NCI-H2107 treated with DMSO at 0.1 percent for 48 hours (cell line): ENCODE measurements around the gene NR1D1.

Source experiments
- DNase-seq: peaks from one replicate; lab custom pipeline; 2025; ENCODE audit not compliant: unreplicated experiment; lab: John Stamatoyannopoulos, UW

NR1D1 gene

DNA sequence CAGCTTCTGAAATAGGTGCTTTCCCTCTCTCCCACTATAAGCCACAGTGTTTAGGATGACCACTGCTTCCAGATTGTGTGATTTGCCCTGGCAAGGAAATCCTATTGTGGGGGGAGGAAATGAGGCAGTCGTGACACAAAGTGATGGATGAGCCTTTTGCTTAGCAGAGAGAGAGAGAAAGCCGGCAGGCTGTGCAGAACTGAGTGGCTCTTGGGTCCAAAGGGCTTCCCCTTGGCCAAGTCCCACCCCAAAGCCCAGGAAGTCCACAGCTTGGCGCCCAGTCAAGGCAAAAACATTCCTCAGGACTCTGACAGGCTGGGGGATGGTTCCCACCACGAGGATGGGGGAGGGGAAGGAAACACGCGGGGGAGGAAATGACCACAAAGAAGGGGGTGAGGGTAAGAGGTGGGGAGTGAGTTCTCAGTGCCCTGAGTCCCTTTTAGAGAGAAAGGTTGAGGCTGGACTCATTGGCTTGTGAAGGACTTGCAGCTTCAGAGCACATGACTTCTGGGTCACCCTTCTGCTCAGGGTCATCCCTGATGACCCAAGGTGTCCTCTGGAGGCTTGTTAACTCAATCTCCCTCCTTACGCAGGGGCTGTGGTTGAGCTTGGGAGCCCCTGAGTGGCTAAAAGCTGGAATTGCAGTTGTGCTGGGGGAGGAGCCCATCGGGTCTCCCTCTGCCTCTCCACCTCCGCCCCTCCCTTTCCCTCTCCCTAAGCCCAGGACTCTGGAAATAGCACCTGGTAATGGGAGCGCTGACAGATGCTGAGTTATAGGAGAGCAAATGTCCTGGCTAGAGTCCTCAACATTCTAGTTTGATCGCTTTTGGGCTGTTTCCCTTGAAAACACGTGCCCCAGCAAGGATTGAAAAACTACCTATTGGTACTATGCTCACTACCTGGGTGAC is 11.1 kb upstream of the NR1D1 start:
- DNase-seq, result peak; percentile 87

DNA sequence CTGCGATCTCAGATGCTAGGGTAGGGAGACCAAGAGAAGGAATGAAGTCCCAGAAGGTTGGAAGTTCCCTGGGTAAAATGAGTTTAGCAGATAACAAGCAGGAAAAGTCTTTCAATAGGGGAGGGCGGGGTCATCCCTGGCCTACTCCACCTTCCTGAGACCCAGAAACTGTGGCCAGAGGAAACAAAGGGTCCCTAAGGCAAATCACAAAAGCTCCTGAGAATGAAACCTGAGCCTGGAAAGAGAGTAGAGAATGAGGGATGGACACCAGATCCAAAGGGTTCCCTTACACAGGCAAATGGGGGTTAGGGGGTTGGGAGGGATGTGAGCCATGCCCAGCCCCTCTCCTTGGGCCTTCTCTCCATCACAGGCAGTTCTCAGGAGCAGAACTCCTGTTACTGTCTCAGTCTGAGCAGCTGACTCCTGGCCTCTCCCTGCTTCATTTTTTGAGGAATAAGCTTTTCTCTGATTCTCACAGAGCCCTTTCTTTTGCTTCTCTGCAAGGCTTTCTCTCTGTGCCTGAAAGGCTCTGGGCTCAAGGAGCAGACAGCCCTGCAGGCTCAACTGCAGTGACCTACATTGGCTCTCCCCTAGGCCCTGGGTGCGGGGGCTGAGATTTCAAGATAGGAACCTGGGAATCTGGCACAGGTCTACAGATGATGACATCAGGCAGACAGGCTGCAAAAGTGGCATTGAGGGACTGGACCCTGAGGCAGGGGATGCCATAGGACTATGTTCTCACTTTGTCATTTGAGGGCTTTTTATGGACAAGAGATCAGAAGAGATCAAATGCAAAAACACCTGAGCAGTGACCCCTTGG is 9.8 kb upstream of the NR1D1 start:
- no peak for DNase-seq

DNA sequence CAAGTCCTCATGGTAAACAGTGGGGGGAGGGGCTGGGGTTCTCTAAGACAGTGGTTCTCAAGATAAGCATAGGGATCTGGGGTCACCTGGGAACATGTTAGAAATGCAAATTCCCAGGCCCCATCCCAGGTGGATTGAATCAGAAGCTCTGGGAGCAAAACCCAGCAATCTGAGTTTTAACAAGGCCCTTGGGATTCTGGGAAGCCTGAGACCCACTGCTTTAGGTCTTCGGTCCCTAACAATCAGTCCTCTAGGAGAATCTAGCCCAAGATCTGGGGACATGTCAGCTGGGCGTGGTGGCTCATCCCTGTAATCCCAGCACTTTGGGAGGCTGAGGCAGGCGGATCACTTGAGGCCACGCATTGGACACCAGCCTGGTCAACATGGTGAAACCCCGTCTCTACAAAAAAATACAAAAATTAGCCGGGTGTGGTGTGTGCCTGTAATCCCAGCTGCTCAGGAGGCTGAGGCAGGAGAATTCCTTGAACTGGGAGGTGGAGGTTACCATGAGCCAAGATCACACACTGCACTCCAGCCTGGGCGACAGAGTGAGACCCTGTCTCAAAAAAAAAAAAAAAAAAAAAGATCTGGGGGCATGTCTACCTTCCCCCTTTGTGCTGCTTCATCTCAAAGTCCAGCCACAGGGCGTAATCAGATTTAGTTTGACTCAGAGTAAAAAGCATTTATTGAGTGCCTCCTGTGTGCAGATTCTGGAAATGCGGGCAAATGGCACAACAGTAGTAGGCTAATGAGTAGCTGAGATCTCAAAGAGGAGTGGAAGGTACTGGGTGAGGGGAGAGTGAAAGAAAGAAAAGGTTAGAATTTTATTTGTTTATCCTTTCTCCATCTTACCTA is 8.8 kb upstream of the NR1D1 start:
- DNase-seq, result no peak

DNA sequence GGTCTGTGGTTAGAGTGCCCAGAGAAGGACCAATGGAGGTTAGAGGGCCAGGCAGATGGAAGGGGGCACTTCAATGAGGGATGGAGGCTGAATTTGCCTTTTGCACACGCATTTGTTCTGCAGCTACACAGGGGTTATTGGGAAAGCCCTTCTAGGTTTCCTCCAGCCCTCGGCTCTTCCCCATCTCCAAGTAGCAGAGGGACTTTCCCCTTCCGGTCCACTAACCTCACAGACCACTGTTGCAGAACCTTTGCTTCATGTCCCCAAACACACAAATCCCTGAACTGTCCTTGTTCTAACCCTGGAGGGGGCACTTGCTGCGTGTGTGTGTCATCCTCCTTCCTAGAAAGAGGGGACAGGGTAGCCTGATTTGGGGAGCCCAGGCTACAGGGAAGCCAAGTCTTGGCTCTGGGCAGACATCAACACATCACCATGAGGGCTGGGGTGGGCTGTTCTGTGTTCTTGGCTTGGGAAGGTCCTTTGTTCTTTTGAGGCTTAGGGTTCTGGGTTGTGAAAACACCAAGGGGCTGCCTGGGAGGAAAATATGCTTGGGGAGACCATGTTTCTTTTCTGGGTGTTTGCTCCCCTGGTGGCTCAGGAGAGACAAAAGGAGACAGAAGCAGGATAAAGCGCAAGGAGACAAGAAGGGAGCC is 7.3 kb upstream of the NR1D1 start:
- DNase-seq, result no peak

DNA sequence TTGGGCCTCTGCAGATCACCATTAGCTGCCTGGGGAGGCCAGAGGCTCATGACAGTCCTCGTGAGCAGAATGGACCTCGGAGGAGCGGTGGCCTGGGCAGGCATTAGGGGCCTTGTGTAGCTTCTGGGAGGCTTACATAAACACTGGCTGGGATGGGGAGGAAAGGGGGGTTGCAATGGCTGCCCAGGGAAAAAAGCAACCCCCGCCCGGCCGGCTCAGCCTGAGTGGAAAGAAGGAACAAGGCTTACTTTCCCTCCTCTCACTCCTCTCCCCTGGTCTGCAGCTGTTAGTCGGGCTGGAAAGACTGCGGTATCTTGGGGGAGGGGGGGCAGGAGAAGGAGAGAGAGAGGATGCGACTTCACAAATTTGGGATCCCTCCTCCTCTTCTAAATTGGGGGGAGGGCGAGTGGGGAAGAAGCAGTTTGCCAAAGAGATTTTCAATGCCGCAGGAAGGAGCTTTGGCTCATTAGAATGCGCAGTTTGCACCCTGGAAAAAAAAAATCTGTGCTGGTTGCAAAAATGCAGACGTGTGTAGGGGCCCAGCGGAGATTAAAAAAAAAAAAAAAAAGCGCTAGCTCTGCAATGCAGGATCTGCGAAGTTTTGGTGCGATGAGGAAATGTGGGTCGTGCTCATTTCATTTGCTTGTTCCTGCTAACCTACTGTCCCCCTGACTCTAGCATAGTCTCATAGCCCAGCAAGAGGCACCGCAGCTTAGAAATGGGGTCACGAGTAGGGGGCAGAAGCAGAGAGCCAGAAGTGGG is 6.6 kb upstream of the NR1D1 start:
- no peak for DNase-seq

DNA sequence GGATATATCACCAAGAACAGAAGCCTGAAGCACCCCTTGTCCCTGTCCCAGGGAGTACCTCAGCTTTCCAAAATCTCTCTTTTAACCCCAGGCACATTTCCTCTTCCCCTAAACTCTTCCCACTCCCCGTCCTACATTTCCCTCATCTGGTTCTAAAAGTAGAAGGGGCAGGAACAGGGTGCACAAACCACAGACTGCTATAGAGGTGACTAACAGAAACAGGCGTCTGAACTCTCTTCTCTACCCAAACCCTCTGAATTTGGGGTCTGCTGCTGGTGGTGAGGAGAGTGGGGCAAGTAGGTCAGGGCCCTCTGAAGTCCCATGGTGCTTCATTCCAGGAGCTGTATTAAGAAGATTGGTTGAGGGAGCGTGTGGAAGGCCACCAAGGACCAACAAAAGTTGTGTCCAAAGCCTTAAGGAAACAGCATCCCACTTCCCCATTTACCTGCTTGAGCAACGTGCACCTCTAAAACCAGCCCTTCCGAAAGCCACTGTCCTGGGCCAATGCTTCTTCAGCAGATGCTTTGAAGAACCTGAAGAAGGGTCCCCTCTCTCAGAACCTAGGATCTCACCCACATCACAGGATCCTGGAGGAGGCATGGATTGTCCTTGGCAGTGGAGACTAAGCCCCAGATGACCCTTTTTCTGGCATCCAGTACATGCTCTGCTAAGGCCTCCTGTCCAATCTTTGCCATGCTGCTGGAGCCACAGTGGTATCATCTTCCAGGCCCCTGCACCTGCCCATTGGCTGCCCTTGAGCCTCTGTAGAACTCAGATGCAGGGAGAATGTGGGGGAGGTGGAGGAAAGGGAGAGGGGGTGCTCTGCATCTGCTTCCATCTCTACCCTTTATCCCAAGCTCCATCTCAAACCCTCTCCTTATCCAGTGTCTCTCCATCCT is 5.7 kb upstream of the NR1D1 start:
- DNase-seq, result no peak

DNA sequence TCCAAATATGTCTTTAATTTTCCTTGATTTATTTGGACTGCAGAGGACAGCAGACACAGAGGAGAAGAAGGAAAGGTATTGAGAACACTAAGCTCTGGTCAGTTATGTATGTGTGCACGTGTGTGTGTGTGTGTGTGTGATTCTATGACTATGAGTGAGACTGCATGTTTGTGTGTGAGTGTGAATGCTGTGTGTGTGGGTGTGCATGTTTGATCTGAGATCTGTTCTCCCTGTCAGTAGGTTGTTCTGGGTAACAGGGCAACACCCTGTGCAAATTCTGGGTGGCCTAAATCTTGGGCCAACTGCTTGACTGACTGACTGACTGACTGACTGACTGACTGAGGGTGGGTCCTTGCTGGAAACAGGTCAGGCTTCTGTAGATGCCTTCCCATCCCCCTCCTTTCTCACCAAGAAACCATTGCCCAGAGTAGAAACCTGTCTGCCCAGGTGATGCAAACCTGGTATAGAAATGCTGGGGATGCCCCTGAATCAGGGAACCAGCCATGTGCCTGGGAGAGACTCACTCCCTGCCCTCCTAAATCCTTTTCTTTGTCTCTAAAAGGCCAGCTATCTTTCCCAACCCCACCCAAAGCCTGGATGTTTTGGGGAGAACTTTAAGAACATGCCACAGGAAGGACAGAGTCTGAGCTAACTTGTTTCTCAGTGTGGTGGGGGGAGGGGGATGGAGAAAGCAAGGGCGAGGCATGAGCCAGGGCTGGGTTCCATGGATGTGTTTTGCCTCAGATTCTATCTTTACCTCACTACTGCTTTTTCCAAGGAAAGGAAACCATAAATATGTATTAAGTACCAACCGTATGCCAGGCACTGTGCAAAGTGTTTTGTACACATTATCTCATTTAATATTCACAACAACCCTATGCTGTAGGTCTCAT is 4.5 kb upstream of the NR1D1 start:
- DNase-seq, result no peak

DNA sequence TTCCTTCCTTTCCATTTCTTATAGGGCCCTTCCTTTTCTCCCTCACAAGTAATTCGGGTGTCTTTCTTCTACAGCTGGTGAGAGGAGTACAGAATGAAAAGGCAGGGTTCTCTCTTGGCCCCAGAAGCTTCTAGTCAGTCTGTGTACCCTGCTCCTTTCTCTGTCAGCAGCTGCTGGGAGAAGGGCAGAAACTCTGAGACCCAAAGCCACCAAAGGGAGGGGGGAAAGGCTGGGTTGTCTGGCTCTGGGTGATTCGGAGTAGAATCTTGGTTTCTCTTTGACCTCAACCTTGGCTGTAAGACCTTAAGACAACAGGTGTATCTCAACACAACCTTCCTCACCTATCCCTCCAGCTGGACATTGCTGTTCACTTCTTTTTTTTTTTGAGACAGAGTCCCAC is 3.3 kb upstream of the NR1D1 start:
- DNase-seq, result no peak

DNA sequence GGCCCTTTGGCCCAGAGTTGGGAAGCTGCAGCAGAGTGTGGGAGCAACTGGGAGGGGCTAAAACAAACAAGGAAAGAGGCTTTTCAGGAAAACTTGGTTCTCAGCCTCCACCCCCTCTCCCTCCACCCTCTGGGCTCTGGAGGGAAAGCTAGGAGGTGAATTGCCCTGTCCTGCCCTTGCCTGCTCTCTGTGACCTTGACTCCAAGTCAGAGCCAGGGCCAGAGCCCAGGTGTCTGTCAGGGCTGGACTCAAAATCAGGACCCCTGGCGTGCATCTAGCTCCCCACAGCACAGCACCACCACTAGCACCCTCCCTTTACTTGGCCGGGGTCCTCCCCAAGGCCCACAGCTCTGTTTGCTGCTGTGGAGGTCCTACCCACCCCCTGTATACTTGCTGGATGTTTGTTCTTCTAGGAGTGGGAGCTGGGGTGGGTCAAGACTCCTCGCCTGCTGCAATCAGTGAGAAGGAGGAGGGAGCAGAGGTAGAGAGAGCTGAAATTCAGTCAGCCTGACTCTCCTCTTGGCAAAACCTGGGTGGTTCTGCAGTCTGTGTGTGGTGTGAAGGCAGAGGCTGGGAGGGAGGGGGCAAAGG is 2.8 kb upstream of the NR1D1 start:
- no peak for DNase-seq

DNA sequence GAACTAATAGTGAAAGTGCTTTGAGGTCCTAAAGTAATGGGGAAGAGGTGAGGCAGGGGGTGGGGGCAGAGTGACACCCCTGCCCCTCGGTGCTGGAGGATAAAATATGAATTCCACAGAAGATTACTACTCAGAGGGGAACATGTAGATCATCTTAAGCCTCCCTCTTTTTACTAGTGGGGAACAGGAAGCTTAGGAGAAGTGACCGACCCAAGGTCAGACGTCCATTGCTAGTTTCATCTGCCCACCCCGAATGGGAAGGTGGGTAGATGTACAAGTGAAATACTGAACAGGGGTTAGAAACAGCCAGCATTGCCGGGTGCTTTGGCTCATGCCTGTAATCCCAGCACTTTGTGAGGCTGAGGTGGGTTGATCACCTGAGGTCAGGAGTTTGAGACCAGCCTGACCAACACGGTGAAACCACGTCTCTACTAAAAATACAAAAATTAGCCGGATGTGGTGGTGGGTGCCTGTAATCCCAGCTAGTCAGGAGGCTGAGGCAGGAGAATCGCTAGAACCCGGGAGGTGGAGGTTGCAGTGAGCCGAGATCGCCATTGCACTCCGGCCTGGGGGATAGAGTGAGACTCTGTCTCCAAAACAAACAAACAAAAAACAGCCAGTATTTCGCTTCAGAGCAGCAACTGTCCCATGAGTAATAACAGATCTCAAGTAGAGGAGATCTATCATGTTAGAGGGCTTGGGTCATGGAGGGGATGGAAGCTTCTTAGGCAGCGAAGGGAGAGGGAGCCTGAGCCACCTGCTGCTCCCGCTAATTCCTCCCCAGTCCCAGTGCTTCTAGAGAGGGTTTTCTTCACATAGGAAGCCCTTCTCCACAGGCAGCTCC is 1.2 kb upstream of the NR1D1 start:
- no peak for DNase-seq

DNA sequence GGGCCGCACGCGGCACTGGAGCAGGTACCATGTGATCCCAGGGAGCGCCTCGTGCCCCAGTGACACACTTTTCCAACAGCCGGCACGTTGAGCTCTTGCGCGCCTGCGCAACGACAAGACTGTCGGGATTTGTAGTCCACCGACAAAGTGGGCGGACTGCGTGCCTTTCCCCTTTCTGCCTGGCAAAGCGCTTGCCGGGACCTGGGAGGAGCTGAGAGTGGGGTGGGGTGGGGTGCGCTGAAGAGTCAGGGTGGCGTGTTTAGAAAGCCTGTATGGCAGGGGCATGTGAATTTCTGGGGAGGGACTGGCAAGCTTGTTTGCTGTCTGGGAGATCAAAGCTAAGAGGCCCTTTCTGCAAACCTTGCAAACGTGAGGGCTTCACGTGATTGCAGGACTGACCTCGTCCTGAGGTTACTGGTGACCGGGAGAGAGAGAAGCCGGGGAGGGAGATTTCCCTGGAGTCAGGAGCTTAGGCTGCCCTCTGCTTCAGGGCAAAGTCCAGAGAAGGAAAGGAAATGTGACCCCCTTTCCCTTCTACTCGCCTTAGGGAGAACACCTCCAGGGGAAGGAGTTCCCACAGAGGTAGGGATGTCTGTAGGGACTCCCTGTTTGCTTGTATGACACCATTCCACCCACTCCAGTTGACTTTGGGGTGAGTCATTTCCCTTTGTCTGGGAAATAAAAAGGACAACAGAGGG is 429 bp upstream of the NR1D1 start:
- DNase-seq, result peak; percentile 80

DNA sequence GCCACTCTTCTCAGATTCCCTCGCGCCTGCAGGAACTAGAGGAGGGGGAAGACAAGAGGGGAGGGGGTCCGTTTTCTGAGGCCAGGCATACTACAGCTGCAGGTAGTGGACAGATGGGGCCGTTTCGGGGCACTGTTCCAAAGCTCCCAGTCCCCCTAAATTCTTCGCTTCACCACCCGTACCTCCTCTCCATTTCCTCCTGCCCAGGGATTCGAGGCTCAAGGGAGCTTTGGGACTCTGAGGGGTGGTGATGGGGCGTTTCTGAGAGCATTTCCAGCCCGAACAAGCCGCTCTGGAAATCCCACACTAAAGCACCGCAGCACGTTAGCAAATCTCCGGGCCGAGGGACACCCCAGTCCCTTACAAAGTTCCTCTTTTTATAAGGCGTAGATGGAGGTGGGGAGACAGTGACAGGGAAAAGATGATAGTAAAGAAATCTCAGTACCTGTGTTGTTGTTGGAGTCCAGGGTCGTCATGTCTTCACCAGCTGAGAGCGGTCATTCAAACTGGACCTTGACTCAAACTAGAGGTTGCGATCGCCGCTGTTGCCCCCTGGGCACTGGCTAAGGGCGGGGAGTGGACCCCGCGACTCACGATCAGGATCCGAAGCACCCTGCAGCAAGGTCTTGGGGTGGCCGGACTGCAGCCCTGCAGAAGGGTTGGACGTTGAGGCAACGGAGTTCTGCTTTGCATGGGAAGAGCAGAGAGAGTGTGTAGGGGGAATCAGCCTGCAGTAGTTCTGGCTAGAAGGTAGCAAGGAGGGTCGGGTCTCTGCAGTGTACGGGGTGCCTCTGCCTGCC is 570 bp downstream of the NR1D1 start:
- no peak for DNase-seq

DNA sequence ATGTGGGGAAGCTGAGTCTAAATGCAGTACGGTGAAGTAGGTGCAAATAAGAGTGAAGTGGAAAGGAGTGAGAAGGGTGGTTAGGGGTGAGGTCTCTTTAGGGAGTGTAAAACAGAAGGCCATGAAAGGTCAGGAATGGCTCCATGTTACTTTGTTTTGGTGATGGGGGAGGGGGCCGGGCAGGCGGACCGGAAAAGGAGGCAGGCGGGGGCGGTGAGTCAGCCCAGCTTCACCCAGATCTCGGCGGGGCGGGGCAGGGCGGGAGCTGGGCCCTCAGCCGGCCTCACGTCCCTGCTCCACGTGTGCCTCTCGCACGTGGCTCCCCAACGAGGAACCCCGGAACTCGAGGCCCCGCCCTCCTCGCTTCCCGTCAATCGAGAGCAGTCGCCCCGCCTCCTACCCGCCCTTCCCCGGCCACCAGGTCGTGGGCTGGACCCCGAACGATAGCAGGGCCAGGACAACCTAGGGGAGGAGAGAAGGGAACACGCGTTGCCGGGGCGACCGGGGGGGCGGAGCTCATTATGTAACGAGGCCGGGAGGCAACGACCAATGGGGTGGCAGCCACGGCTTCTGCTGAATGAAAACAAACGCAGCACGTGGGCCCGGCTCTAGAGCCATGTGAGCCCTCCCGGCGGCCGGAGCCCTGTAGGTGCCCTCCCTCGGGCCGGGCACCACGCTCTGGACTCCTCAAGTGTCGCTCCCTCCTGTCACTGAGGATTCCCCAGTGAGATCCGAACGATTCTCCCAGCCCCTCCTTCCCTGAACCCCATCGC is 1.4 kb downstream of the NR1D1 start:
- peak; percentile 83 for DNase-seq
